Measurements from ENCODE around the gene HOTAIR.
A peak's percentile ranks its signal among the peaks of the same experiment; 100 is the strongest.

HOTAIR gene

DNA sequence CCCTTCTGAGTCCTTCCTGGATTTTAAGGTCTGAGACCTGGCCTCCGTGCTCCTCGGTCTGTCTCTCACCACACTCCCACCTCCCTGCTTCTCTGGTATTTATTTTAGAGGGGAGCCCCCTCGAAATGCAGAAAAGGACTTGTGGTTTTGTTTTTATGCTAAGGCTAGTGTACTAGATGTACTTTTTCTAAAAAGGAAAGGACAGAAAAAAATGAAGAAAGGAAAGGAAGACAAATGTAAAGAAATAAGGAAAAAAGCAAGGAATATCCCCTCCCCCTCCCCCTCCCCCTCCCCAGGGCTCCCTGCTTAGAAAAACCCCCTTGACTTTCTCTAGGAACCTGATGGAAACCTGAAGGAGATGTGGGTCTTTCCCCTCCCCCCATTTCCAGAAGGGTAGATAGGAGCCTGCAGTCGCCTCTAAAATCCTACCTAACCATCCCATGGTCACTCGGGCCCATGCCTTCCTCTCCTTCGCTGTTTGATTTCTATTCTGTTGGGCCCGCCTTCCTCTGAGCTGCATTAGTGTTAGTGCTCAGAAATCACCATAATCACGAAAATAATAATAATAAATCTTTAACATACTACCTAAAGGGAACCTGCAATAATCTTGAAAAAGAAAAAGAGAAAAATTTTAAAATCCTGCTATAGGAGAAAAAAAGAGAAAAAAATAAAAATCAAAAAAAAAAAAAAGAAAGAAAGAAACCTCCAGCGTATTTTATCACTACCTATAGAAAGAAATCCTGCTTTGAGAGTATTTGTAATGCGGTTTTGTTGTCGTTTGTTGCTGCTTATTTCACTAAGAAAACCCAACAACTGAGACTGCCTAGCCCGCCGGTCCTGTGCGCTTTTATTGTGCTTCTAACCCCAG, 37.1 kb upstream of the HOTAIR start:
- no peak for DNase-seq (ENCODE audit: low read depth, low spot score)

DNA sequence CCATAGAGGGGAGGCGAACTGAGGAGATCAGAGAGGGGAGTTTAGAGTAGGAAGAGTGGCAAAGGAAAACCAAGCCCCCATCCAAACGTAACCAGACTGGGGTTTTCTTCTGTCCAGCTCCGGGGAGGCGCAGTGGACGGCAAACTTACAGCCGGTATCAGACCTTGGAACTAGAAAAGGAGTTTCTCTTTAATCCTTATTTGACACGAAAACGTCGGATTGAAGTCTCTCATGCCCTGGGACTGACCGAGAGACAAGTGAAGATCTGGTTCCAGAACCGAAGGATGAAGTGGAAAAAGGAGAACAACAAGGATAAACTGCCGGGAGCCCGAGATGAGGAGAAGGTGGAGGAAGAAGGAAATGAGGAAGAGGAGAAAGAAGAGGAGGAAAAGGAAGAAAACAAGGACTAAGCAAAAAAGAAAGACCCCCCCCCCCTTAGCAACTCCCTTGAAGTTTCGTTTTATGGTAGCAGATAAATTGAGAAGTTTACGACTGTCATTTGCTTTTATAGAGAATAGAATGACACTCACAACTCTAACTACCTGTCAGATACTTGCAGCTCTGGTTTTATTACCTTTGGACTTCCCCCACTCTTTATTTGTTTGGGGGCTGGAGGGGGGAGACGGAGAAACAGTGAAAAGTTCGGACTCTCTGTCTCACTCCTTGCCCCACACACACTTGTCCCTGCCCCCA, 36.4 kb upstream of the HOTAIR start:
- no peak for DNase-seq (ENCODE audit: low read depth, low spot score)

DNA sequence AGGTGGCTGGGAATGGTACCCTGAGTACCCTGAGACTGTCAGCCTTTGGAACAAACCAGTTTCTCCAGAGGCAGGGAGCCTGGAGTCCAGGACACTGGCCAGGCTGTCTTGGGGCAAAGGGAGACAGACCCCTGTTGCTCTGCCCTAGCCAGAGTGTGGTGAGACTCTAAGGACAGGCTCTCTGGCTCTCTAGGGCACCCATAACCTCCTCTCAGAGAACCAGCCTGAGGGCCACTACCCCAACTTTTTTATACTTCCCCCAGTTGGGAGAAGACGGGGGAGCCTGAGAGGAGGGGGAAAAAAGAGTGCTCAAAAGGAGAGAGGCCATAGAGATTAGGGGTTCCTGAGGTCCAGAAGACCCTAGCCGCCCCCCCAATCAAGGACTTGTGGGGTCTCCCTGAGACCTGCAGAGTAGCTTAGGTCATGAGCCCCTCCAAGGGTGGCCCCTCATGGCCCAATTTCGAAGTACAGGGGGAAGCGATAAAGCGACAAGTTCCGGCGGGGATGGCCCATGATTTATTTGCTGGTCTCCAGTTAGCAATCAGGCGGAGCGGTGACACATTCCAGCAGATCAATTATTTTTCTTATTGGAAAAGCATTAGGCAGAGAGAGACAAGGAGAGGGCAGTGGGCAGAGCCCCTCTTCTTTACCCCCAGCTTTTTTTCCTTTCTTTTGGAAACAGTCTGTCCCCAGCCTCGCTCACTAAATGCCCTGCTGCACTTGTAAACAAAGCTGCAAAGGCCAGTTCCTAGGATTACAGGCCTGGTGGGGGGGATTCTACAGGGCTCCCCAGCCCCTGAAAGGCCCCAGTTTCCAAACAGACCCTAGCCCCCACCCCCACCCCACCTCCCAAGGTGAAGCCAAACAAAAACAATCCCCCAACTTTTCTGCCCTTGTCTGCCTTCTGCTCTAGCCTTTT, 35.6 kb upstream of the HOTAIR start:
- DNase-seq (ENCODE audit: low read depth, low spot score) = no peak

DNA sequence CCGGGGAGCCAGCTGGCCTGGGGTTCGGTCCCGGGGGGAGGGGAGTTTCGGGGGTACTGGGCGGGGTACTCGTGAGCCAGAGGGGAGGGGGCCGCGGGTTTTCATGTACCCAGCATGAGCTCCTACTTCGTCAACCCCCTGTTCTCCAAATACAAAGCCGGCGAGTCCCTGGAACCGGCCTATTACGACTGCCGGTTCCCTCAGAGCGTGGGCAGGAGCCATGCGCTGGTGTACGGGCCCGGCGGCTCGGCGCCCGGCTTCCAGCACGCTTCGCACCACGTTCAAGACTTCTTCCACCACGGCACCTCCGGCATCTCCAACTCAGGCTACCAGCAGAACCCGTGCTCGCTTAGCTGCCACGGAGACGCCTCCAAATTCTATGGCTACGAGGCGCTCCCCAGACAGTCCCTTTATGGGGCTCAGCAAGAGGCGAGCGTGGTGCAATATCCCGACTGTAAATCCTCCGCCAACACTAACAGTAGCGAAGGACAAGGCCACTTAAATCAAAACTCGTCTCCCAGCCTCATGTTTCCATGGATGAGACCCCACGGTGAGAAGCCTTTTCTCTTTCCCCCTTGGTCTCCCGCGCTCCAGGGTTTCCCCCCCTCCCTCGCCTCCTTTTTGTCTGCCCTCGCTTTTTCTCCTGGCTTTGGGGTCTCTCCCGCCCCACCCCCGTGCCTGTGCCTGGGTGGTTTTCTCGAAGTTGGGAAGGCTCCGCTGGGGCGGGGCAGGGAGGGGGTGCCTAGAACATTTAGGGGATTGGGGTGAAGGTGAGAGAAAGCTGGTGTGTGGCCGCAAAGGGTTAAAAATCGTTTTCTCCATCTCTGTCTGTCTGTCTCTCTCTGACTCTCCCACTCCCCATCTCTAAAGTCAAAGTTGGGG, 34.7 kb upstream of the HOTAIR start:
- DNase-seq (ENCODE audit: low read depth, low spot score) = no peak

DNA sequence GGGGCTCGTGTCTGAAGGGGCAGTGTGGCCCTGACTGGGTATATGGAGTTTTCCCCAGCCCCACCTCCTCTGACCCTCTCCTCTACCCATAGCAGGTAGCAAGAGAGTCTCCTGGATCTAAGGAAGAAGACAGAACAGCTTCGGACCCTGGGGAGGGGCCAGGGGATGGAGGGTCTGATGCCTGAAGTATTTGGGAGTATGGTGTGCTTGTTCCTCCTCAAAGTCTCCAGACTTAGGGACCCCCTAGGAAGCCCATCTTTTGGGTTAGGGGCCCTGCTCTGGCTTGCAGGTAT, 33.5 kb upstream of the HOTAIR start:
- no peak for DNase-seq (ENCODE audit: low read depth, low spot score)

DNA sequence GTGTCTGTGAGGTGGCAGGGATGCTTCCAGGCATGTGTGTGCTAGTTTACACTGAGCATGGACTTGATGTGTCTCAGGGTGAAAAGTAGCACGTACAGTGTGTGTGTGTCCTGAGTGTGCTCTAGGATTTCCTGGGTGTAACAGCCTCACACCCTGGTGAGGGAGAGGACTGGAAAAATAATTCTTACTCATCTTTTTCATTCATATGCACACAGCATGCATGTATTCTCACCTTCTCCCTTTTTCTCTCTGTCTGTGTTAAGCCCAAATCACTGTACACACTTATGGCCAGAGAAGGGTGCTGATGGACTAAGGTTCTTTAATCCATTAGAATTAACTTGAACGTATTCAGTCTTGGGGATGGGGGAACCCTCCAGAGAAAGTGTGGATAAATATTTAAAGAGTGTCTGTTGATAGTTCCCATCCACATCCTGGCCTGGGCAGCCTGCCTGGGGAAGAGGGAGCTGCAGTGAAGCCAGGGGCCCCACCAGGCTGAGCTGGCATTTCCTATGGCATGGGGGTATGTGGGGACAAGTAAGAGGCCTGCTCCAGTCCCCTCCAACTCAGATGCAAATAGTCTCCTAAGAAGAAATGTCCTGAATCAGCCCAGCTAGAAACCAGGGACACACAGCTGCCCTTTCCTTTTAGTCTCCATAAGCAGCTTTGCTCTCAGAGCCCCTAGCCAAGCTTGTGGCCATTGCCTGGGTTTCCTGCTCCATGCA, 32.9 kb upstream of the HOTAIR start:
- no peak for DNase-seq (ENCODE audit: low read depth, low spot score)

DNA sequence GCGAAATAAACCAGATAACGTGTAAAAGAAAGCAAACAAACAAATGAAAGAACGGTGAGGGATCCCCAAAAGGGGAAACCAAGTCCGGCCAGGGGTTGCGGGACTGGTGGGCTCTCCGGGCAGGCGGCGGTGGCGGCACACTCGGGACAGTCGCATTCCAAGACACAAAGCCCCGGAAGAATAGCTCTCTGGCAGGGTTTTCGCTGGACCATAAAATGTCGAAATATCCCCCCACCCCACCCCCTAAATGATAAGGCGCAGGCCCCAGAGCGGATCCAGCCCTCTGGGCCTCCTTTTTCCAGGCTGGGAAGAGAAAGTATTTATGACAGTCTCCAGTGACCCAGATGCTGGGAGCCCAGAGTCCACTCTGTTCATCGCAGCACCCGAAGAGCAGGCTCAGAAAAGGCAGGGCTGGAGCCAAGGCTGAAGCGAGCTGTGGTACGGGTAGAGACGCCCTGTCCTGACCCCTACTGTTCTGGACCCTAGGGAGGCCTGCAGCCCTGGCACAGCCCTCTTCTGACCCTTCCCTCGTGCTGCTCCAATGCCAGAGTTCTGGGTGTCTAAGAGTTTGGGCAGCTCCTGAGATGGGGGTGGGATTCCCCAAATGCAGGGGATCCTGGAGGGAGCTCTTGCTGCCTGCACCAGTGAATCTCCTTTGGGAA, 31.9 kb upstream of the HOTAIR start:
- no peak for DNase-seq (ENCODE audit: low read depth, low spot score)

DNA sequence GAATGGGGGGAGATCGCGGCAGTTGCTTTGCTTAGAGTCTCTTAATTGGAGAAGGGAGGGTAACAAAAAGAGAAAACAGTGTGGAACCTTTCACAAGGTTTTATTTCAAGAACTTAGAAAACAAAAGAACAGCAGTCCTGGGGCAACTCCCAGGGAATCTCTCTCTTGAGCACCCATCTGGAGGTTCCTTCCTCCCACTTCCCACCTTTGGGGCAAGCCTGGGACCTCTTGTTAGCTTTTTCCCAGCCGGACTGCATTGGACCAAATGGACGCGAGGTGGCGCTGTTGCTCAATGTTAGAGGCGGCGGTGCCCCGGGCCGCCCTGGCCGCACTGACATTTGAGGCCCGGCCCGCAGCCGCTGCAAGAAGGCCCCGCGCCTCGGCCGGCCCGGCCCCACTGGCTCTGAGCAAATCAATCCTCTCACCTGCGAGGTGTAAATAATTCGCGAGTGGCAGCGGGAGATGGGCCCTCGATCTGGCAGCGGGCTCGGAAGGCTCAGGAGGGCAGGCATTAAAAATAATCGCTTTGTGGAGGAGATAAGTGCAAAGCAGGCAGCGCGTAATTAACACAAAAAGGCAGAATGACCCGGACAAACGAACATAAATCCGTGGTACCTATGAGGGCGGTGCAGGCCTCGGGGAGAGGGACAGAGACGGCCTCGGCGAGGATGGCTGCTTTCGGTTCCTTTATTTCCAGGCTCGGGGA, 31.3 kb upstream of the HOTAIR start:
- peak; percentile 62 for DNase-seq (ENCODE audit: low read depth, low spot score)

DNA sequence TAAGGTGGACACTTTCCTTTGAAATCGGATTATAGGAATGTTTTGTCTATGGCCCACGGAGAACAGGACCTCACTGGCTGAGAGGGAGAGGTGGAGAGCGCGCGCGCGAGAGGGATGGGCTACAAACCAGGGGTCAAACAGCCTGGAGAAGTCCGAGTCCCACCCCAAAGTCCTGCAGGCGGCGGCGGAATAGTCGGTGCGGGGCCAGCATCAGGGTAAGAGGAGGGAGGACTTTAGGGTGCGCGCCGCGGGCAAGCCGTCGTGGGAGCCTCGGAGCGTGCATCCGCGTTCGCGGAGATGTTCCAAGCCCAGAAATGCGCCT, 30.7 kb upstream of the HOTAIR start:
- DNase-seq (ENCODE audit: low read depth, low spot score) = no peak

DNA sequence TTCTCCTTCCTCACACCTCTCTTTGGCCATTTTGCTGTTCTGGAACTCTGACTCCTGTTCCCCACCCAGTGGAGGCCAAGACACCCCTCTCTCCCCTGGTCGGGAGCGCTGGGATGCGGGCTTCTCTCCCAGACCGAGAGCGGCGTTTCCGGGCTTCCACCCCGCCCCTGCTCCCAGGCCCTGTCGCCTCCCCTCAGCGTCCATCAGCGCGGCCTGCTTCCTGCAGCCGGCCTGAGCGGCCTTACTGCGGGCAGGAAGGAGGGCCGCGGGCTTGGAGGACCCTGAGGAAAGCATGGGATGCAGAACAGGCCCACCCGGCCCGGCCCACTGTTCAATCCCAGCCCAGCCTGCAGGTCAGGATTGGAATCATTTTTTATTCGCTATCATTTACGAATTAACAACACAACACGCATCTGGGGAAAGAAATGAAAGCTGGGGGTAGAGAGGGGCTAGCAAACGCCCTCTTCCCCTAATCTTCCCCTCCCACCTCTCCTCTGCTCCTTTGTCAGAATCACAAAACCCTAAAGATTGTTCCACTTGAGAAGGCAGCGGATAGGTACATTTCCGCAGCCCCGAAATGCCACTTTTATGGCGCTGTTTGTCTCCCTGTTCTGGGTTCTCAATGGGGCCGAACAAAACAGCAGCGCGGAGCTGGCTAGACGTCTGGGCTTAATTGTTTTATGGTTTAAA, 30.2 kb upstream of the HOTAIR start:
- no peak for DNase-seq (ENCODE audit: low read depth, low spot score)

DNA sequence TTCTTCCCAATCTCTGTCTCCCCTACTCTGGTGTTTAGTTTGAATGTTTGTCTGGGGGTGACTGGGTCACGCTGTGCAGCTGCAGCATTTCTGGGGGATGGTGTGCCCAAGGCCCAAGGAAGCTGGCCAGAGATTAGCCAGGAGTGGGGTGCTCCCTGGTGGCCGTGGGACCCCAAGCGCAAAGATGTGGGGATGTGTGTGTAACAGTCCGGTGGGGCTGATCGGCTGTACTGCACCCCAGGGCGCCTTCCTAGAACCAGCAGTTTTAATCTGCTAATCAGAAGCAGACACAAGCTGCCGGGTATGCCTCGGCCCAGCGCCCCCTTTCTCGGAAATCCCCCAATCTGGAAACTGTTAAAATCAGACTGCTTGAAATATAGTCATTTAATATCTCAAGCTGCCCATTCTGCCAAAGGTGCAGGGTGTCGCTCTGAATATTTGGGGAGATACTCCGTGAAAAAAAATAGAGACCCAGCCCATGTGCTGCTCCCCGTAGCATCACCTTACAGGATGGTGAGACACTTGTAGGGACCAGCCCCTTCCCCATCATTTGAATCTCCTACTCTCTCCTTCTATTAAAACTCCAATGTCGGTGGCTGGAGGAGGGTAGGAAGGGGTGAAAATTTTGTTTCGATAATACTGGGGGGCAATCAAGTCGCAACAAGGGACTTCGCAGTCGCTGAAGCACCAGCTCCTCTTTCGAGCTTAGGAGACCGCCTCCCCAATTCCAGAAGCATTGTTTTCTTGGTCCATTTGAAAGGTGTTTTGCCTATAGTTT, 29.5 kb upstream of the HOTAIR start:
- DNase-seq (ENCODE audit: low read depth, low spot score) = no peak

DNA sequence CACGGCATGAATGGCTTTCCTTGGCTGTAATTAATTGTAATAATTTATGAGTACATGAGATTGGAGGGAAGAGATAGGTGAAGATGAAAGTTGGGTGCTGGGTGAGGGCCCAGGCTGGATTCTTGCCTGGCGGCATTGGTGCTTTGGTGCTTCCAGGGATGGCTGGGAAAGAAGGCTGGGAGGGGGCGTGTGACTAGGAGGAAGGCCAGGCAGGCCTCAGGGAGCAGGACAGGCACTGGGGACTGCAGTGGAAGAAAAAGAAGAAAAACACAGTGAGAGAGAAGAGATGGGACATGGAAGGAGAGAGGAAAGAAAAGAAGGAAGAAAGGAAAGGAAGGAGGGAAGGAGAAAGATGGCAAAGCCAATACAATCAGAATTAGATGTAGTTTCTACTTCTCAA, 28.9 kb upstream of the HOTAIR start:
- DNase-seq (ENCODE audit: low read depth, low spot score) = no peak

DNA sequence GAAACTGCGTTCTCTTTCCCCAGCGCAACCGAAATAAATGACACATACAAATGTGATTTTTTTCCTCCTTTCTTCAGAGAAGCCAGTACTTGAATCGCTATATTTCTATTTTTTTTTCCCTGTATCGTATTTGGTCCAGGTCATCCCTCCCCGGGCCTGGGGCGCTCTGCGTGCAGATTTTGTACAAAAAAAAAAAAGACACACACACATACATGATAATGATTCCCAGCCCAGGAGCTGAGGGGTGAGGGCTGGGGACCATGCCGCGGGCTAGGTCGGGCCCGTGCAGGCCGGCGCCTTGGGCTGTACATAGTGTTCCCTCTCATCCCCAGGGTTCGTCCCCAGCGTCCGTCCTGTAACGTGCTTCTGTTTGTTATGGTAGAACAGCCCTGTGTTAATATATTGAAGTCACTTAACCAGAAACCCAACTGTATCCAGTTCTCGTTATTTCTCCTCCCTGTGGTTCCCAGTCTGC, 28.2 kb upstream of the HOTAIR start:
- DNase-seq (ENCODE audit: low read depth, low spot score) = no peak

DNA sequence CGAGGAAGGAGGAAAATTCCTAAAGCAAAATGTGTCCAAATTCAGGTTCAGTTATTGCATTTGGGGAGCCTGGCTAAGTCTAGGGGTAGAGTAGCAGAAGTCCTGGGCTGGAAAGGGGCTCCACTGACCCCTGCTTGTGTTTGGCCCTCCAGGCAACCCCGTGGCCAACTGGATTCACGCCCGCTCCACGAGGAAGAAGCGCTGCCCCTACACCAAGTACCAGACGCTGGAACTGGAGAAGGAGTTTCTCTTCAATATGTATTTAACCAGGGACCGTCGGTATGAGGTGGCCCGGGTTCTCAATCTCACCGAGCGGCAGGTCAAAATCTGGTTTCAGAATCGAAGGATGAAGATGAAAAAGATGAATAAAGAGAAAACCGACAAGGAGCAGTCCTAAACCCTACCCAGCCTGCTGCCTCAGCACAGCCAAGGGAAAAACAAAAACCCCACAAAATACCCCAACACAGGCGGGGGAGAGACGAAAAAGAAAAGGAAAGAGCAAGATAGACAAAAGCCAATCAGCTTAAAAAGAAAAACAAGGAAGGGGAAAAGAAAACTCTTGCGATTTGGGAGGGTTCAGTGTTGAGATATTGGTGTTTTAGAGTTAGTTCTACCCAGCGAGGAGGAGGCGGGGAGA, 27.6 kb upstream of the HOTAIR start:
- DNase-seq (ENCODE audit: low read depth, low spot score) = no peak

DNA sequence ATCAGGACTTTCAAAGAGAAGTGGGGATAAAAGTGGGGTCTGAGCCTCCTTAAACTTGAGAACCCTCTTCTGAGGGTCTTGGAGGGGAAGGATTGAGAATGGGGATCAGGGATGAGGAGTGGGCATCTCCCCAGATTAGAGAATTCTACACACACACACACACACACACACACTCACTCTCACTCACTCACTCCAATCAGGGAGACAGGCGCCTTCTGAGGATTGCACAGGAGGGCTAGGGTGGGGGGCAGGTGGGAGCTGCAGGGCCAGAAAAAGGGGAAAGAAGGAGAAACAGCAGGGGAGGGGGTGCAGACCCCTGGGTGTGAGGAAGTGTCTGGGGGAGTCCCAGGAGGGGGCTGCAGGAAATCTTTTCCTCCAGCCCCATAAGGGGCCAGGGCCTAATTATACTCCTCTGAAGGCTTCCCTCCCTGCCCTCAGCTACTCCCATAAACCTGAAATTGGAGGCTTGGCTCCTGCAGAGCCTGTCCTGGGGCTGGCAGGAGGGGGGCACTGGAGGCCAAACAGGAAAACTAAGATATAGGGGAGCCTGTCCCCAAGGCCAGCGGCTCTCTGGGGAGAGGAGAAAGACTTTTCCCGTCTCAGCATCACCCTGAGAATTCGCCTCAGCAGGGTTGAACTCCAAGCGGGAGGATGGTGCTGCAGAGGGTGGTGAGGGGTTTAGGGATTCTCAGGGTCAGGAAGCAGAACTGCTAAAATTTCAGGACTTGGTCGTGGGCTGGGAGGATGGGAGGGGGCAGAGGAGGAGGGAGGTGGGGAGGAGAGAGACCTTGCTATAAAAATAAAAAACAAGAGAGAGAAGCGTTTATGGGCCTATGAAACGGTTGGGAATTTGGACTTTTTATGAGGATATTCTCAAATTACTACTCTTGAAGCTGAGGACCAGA, 26.8 kb upstream of the HOTAIR start:
- no peak for DNase-seq (ENCODE audit: low read depth, low spot score)
